Measurements from ENCODE around the gene NELL1. TPM values are rescaled to one million over a fixed set of nuclear protein-coding genes. Genes with fewer than 3 reads are reported as not detected.

Gene NELL1
- total and polyA plus RNA-seq, 5 donors from 2014 or later, result not detected

DNA sequence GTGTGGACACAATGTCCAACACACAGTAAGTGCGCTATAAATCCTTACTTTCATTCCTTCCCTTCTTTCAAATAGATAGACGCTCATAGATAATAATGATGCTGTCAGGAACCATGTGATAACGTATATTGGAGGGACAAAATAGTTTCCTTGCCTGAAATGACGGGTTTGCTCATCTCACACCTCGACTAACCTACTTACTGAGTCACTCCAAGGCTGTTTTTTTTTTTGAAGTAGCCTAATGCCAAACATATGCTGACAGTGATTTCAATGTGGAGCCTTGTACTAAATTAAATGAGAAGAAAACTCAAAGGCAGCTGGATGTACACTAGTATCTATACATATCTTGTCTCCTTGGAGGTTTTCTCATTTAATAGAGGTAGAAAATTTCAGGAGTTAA lies 400.5 kb downstream of the NELL1 start:
- no peak for DNase-seq

DNA sequence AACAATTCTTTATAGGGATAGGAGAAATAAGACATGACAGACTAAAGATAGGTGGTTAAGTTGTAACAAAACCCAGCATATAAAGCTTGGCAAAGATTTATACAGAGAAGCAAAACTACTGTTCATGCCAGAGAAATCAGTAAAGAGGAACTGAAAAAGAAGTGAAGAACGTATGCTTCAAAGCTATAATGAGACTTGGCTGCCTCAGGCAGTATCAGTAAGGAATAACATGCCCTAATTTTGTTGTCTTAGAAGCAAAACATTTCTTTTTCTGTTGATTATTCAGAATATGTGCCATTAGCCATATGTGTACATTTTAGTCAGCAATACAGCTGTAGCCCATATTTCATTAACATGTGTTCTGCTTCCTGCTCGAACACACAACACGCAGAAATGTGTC lies 403.2 kb downstream of the NELL1 start:
- Mint-ChIP-seq H3K4me3 (no peak overlapping the region), H3K9me3 (peaks cover 1 to 22% (median 11%) of the 10 kb centered on the region in 7 donors), H3K4me1 (no peaks in the 10 kb centered on the region), H3K36me3 (no peaks in the 10 kb centered on the region), H3K27ac (no peak overlapping the region), H3K27me3 (no peaks in the 10 kb centered on the region)
- Histone ChIP-seq H3K4me3 (ENCODE audit: low read depth, low read length) (no peak overlapping the region), H3K27ac (ENCODE audit: insufficient read depth, low read length, poor library complexity, severe bottlenecking) (no peak overlapping the region), H3K36me3 (ENCODE audit: control insufficient read depth, insufficient read depth, low read length) (no peaks in the 10 kb centered on the region), H3K9me3 (ENCODE audit: control insufficient read depth in 2 of 2, low read length in 2 of 2) (no peaks in the 10 kb centered on the region), H3K4me1 (ENCODE audit: control insufficient read depth, insufficient read depth, low read length, poor library complexity, severe bottlenecking) (no peaks in the 10 kb centered on the region), H3K27me3 (ENCODE audit: control insufficient read depth, insufficient read depth, low read length) (no peaks in the 10 kb centered on the region)
- DNase-seq, result no peak
- ATAC-seq (ENCODE audit: low read depth in 2 of 2), result no peak

More for the DNA sequence above, 400.5 kb downstream of the NELL1 start:
- Histone ChIP-seq H3K9me3 (ENCODE audit: control insufficient read depth in 2 of 2, low read length in 2 of 2) (no peaks in the 10 kb centered on the region), H3K27ac (ENCODE audit: insufficient read depth, low read length, poor library complexity, severe bottlenecking) (no peak overlapping the region), H3K4me3 (ENCODE audit: low read depth, low read length) (no peak overlapping the region), H3K36me3 (ENCODE audit: control insufficient read depth, insufficient read depth, low read length) (no peaks in the 10 kb centered on the region), H3K27me3 (ENCODE audit: control insufficient read depth, insufficient read depth, low read length) (no peaks in the 10 kb centered on the region), H3K4me1 (ENCODE audit: control insufficient read depth, insufficient read depth, low read length, poor library complexity, severe bottlenecking) (no peaks in the 10 kb centered on the region)
- H3K9me3 Mint-ChIP-seq, result peaks cover 0 to 16% (median 3%) of the 10 kb centered on the region in 7 donors
- no peaks in the 10 kb centered on the region for H3K36me3 Mint-ChIP-seq
- no peaks in the 10 kb centered on the region for H3K4me1 Mint-ChIP-seq
- H3K4me3 Mint-ChIP-seq, result no peak overlapping the region
- H3K27ac Mint-ChIP-seq, result no peak overlapping the region
- ATAC-seq (ENCODE audit: low read depth in 2 of 2), result no peak
- no peaks in the 10 kb centered on the region for H3K27me3 Mint-ChIP-seq

- H3K9me3 Mint-ChIP-seq, result peaks cover 0 to 8% (median 4%) of the 10 kb centered on the region in 7 donors
- H3K4me1 ChIP-seq (ENCODE audit: control insufficient read depth, insufficient read depth, low read length, poor library complexity, severe bottlenecking), result no peaks in the 10 kb centered on the region
- ATAC-seq (ENCODE audit: low read depth in 2 of 2) (no peak), DNase-seq (no peak)
- H3K4me3 ChIP-seq (ENCODE audit: low read depth, low read length), result no peak overlapping the region
- no peaks in the 10 kb centered on the region for H3K36me3 ChIP-seq (ENCODE audit: control insufficient read depth, insufficient read depth, low read length)
- H3K4me1 Mint-ChIP-seq, result no peaks in the 10 kb centered on the region
- no peaks in the 10 kb centered on the region for H3K27me3 Mint-ChIP-seq
- no peaks in the 10 kb centered on the region for H3K27me3 ChIP-seq (ENCODE audit: control insufficient read depth, insufficient read depth, low read length)
- H3K27ac ChIP-seq (ENCODE audit: insufficient read depth, low read length, poor library complexity, severe bottlenecking), result no peak overlapping the region
- no peak overlapping the region for H3K4me3 Mint-ChIP-seq
- H3K9me3 ChIP-seq (ENCODE audit: control insufficient read depth in 2 of 2, low read length in 2 of 2), result no peaks in the 10 kb centered on the region
- H3K36me3 Mint-ChIP-seq, result no peaks in the 10 kb centered on the region
- H3K27ac Mint-ChIP-seq, result no peak overlapping the region
Measured at GRCh38 chr11:21082853-21083252, 413.5 kb downstream of the NELL1 start.

- H3K4me1 Mint-ChIP-seq, result no peaks in the 10 kb centered on the region
- H3K9me3 Mint-ChIP-seq, result peaks cover 5 to 29% (median 9%) of the 10 kb centered on the region in 7 donors
- no peak overlapping the region for H3K27ac ChIP-seq (ENCODE audit: insufficient read depth, low read length, poor library complexity, severe bottlenecking)
- H3K27ac Mint-ChIP-seq, result no peak overlapping the region
- DNase-seq (no peak), ATAC-seq (ENCODE audit: low read depth in 2 of 2) (no peak)
- H3K4me3 Mint-ChIP-seq, result no peak overlapping the region
- no peaks in the 10 kb centered on the region for H3K36me3 ChIP-seq (ENCODE audit: control insufficient read depth, insufficient read depth, low read length)
- H3K9me3 ChIP-seq (ENCODE audit: control insufficient read depth in 2 of 2, low read length in 2 of 2), result peaks cover 0 to under 1% of the 10 kb centered on the region in 2 experiments
- H3K27me3 Mint-ChIP-seq, result no peaks in the 10 kb centered on the region
- no peak overlapping the region for H3K4me3 ChIP-seq (ENCODE audit: low read depth, low read length)
- no peaks in the 10 kb centered on the region for H3K36me3 Mint-ChIP-seq
- no peaks in the 10 kb centered on the region for H3K27me3 ChIP-seq (ENCODE audit: control insufficient read depth, insufficient read depth, low read length)
- H3K4me1 ChIP-seq (ENCODE audit: control insufficient read depth, insufficient read depth, low read length, poor library complexity, severe bottlenecking), result no peaks in the 10 kb centered on the region
Measured at GRCh38 chr11:21088930-21089329, 419.5 kb downstream of the NELL1 start.

GRCh38 chr11:21104641-21105040 lies 435.3 kb downstream of the NELL1 start:
- no peak overlapping the region for H3K4me3 Mint-ChIP-seq
- Histone ChIP-seq H3K27me3 (ENCODE audit: control insufficient read depth, insufficient read depth, low read length) (no peaks in the 10 kb centered on the region), H3K4me1 (ENCODE audit: control insufficient read depth, insufficient read depth, low read length, poor library complexity, severe bottlenecking) (no peaks in the 10 kb centered on the region), H3K27ac (ENCODE audit: insufficient read depth, low read length, poor library complexity, severe bottlenecking) (no peak overlapping the region), H3K4me3 (ENCODE audit: low read depth, low read length) (no peak overlapping the region), H3K36me3 (ENCODE audit: control insufficient read depth, insufficient read depth, low read length) (no peaks in the 10 kb centered on the region), H3K9me3 (ENCODE audit: control insufficient read depth in 2 of 2, low read length in 2 of 2) (peaks cover 2 to 9% of the 10 kb centered on the region in 2 experiments)
- peaks cover 0 to 13% (median 9%) of the 10 kb centered on the region in 7 donors for H3K9me3 Mint-ChIP-seq
- H3K4me1 Mint-ChIP-seq, result no peaks in the 10 kb centered on the region
- no peaks in the 10 kb centered on the region for H3K27me3 Mint-ChIP-seq
- no peaks in the 10 kb centered on the region for H3K36me3 Mint-ChIP-seq
- H3K27ac Mint-ChIP-seq, result no peak overlapping the region
- no peak for DNase-seq
- ATAC-seq (ENCODE audit: low read depth in 2 of 2), result no peak

DNA sequence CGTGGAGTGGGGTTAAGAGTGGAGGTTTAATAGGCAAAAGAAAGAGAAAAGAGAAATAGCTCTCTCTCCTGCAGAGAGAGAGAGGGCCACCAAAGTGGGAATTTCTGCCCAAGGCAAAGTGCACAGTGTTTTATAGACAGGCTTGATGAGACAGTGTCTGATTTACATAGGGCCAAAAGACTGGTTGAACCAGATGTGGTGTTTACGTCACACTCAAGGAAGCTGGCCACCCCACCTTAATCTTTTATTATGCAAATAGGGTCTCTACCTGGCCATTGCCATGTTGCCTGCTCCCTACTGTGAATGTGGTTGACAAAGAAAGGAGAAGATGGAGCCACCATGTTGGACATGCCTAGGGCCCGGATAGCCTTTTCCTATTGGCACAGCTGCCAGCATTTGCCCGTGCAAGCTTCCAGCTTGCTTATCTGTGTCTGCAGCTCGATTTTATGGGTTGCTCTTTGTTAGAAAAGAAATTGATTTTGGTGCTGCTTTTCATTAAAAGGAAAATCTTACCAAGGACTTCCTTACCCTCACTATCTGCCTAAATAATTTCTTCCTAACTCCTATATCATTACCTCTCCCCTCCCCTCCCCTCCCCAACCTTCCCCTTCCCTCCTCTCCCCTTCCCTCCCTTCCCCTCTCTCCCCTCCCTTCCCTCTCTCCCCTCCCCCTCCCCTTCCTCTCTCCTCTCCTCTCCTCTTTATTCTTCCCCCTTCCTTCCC lies 436.0 kb downstream of the NELL1 start:
- peaks cover 0 to 15% (median 10%) of the 10 kb centered on the region in 7 donors for H3K9me3 Mint-ChIP-seq
- no peaks in the 10 kb centered on the region for H3K27me3 ChIP-seq (ENCODE audit: control insufficient read depth, insufficient read depth, low read length)
- ATAC-seq (ENCODE audit: low read depth in 2 of 2), result no peak
- H3K4me3 ChIP-seq (ENCODE audit: low read depth, low read length), result no peak overlapping the region
- no peak overlapping the region for H3K27ac Mint-ChIP-seq
- no peaks in the 10 kb centered on the region for H3K4me1 ChIP-seq (ENCODE audit: control insufficient read depth, insufficient read depth, low read length, poor library complexity, severe bottlenecking)
- DNase-seq, result no peak
- no peaks in the 10 kb centered on the region for H3K27me3 Mint-ChIP-seq
- H3K36me3 Mint-ChIP-seq, result no peaks in the 10 kb centered on the region
- H3K27ac ChIP-seq (ENCODE audit: insufficient read depth, low read length, poor library complexity, severe bottlenecking), result no peak overlapping the region
- no peaks in the 10 kb centered on the region for H3K36me3 ChIP-seq (ENCODE audit: control insufficient read depth, insufficient read depth, low read length)
- H3K4me3 Mint-ChIP-seq, result no peak overlapping the region
- H3K4me1 Mint-ChIP-seq, result no peaks in the 10 kb centered on the region
- H3K9me3 ChIP-seq (ENCODE audit: control insufficient read depth in 2 of 2, low read length in 2 of 2), result peaks cover 0 to 9% of the 10 kb centered on the region in 2 experiments

DNA sequence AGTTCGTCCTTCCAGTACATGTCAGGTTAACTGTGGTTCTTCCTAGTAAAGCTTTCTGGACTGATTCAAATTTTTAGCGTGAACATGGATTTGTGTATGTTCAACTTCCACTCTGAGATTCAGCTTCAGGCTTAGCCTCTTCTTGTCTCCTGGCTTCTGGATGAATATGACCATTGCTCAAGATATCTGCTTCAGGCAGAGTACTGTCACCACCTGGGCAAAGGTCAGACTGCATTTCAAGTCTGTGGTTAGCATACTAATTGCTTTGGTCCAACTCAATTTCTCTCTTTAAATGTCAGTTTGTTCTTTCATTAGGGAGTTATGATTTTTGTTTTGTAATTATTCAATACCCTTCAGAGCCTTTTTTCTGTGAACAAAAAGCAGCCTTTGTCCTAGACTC lies 440.0 kb downstream of the NELL1 start:
- Histone ChIP-seq H3K36me3 (ENCODE audit: control insufficient read depth, insufficient read depth, low read length) (no peaks in the 10 kb centered on the region), H3K27me3 (ENCODE audit: control insufficient read depth, insufficient read depth, low read length) (no peaks in the 10 kb centered on the region), H3K9me3 (ENCODE audit: control insufficient read depth in 2 of 2, low read length in 2 of 2) (peaks cover 0 to under 1% of the 10 kb centered on the region in 2 experiments), H3K4me1 (ENCODE audit: control insufficient read depth, insufficient read depth, low read length, poor library complexity, severe bottlenecking) (no peaks in the 10 kb centered on the region), H3K4me3 (ENCODE audit: low read depth, low read length) (no peak overlapping the region), H3K27ac (ENCODE audit: insufficient read depth, low read length, poor library complexity, severe bottlenecking) (no peak overlapping the region)
- H3K27me3 Mint-ChIP-seq, result no peaks in the 10 kb centered on the region
- ATAC-seq (ENCODE audit: low read depth in 2 of 2), result no peak
- DNase-seq, result no peak
- H3K4me1 Mint-ChIP-seq, result no peaks in the 10 kb centered on the region
- no peaks in the 10 kb centered on the region for H3K36me3 Mint-ChIP-seq
- H3K27ac Mint-ChIP-seq, result no peak overlapping the region
- peaks cover 0 to 17% (median 13%) of the 10 kb centered on the region in 7 donors for H3K9me3 Mint-ChIP-seq
- no peak overlapping the region for H3K4me3 Mint-ChIP-seq

- Mint-ChIP-seq H3K36me3 (no peaks in the 10 kb centered on the region), H3K9me3 (peaks cover 0 to 14% (median 9%) of the 10 kb centered on the region in 7 donors), H3K4me1 (no peaks in the 10 kb centered on the region), H3K4me3 (no peak overlapping the region), H3K27ac (no peak overlapping the region), H3K27me3 (no peaks in the 10 kb centered on the region)
- Histone ChIP-seq H3K4me3 (ENCODE audit: low read depth, low read length) (no peak overlapping the region), H3K4me1 (ENCODE audit: control insufficient read depth, insufficient read depth, low read length, poor library complexity, severe bottlenecking) (no peaks in the 10 kb centered on the region), H3K9me3 (ENCODE audit: control insufficient read depth in 2 of 2, low read length in 2 of 2) (no peaks in the 10 kb centered on the region), H3K27ac (ENCODE audit: insufficient read depth, low read length, poor library complexity, severe bottlenecking) (no peak overlapping the region), H3K27me3 (ENCODE audit: control insufficient read depth, insufficient read depth, low read length) (no peaks in the 10 kb centered on the region), H3K36me3 (ENCODE audit: control insufficient read depth, insufficient read depth, low read length) (no peaks in the 10 kb centered on the region)
- ATAC-seq (ENCODE audit: low read depth in 2 of 2), result no peak
- DNase-seq, result no peak
Measured at GRCh38 chr11:21110415-21110814, 441.0 kb downstream of the NELL1 start.
